GM19455 (cell line): Measurements from ENCODE around the gene NANS.
A peak's percentile ranks its signal among the peaks of the same experiment; 100 is the strongest.
"Not testable (repeated sequence)": the region's sequence is repeated elsewhere in the genome, so short reads cannot be mapped to it uniquely, and the experiment has no call there.

Experiments used
- ATAC-seq: cut with Tn5 transposase; IDR thresholded peaks from one replicate; pipeline ENCODE4 v1.9.1; 2021; ENCODE audit not compliant: unreplicated experiment

NANS gene, protein sequence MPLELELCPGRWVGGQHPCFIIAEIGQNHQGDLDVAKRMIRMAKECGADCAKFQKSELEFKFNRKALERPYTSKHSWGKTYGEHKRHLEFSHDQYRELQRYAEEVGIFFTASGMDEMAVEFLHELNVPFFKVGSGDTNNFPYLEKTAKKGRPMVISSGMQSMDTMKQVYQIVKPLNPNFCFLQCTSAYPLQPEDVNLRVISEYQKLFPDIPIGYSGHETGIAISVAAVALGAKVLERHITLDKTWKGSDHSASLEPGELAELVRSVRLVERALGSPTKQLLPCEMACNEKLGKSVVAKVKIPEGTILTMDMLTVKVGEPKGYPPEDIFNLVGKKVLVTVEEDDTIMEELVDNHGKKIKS

DNA sequence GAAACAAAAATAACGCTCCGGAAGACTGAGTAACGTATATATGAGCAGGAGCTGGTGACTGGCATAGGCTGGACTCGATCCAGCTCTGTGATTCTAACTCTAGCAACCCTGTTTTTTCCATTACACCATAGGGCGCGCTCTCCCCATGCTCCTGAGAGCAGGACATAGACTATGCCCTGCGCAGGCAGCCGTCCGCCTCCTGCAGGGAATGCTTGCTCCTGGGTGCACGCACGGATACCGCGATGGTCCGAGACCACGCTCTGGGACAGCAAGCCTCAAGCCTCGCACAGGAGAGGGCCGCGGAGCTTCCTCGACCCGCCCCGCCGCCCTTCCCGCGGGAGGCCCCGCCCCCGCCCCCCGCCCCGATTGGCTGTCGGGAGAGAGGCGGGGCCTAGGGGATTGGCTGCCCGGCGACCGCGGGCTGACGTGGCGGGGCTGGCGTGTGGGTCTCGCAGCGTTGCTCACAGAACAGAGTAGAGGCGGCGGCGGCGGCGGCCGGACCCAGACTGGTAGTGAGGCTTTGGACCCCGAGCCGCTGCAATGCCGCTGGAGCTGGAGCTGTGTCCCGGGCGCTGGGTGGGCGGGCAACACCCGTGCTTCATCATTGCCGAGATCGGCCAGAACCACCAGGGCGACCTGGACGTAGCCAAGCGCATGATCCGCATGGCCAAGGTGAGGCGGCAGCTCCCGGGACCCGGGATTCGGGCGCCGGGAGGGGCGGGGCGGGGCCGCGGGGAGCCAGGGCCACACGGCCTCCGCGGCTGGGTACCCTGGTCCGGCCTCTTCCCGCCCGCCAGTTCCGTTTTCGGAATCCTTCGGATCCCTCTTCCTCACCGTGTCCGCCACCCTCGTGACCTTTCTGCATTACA lies at the start of gene NANS:
Gene NANS (plus strand): TSS at position 464 of the 869 bp plus-strand sequence. CDS start 77 bp downstream, at position 541.
- ATAC-seq, result peak; percentile 93

DNA sequence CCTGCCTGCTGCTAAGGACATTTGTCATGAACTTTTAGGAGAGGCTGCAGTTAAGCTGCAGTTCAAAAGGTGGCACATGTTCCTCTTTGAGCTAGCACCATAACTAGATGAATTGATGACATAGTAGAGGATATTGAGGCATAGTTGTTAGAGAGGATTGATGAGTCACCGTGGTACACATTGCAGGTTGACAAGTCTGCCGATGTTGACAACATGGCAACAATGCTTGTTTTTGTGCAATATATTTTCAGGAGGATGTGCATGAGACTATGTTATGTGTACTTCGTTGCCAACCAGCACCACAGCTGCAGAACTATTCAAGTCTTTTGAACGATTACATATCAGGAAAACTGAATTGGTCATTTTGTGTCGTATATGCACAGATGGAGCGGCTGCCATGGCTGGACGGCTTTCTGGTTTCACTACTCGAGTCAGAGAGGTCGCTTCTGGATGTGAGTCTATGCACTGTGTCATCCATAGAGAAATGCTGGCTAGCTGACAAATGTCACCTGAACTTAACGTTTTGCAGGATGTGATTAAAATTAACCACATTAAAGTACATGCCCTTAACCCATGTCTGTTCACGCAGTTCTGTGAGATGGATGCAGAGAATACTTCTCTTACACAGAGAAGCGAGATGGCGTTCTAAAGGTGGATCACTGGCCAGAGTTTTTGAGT lies 49.1 kb upstream of the NANS start:
- ATAC-seq, result no peak

DNA sequence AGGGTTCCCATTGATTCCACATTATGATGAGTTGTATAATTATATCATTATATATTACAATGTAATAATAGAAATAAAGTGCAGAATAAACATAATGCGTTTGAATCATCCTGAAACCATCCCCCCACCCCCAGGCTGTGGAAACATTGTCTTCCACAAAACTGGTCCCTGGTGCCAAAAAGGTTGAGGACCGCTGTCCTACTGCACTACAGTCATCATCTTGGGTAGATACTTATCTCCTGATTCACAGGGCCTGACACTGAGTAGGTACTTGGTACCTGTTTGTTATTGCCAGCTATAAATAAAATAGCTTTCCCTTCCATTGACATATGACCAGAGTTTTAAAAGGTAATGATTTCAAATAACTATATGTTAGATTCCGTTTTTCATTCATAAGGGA lies 47.8 kb upstream of the NANS start:
- no peak for ATAC-seq

DNA sequence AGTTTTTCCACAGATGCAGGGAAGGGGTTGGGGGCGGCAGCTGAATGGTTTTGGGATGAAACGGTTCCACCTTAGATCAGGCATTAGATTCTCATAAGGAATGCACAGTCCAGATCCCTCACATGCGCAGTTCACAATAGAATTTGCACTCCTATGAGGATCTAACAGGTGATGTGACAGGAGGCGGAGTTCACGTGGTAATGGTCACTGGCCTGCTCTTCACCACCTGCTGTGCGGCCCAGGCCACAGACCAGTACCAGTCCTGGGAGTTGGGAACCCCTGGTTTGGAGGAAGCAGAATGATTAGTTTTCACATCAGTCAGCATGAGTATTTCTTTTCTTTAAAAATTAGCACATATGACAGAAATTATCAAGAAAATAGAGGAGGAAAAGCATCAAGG lies 47.1 kb upstream of the NANS start:
- ATAC-seq, result no peak

DNA sequence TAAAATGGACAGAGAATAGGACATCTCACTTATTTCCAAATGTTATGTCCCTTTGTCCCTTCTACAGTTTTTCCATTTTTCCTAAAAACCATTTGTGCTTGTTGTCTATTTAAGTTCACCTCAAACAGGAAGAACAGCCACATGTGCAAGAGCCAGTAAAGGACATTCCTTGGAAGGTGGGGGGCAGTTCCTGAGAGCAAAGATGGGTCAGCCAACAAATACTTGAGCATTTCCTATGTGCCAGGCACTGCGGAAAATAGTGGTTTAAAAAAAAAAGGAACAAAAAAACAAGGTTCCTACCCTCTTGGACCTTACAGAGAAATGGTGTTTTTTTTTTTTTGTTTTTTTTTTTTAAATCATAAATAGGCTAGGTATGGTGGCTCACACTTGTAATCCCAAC lies 46.6 kb upstream of the NANS start:
- ATAC-seq, result no peak

DNA sequence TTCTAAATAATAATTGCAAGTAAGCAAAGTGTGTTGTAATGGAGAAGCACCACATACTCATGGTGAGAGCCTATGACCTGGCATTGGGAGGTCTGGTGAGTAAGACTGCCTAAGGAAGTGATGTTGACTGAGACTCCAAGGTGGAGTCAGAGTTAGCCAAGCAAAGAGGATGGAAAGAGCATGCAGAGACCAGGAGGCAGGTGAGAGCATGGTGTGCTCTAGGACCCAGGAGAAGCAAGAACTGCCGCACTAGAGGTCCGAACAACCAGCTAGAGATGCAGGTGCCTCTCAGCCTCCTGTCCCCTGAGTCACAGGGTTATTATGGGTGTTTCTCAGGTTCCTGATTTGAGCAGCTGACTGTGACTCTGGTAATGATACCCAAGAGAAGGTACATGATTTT lies 46.1 kb upstream of the NANS start:
- peak; percentile 87 for ATAC-seq

DNA sequence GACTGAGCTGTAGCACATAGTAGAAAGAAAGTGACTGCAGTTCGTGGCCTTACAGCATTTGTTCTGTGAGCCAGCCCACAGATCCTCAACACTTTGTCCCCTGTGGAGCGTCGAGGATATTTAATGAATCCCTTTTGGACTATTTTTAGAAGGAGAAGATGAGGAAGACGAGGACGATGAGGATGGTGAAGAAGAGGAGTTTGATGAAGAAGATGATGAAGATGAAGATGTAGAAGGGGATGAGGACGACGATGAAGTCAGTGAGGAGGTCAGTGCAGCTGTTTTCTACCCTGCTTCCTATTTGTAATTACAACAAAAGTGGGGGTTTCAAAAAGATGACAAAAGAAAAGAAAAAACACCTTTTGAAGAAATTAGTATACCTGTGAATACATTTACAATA lies 45.4 kb upstream of the NANS start:
- ATAC-seq, result no peak

DNA sequence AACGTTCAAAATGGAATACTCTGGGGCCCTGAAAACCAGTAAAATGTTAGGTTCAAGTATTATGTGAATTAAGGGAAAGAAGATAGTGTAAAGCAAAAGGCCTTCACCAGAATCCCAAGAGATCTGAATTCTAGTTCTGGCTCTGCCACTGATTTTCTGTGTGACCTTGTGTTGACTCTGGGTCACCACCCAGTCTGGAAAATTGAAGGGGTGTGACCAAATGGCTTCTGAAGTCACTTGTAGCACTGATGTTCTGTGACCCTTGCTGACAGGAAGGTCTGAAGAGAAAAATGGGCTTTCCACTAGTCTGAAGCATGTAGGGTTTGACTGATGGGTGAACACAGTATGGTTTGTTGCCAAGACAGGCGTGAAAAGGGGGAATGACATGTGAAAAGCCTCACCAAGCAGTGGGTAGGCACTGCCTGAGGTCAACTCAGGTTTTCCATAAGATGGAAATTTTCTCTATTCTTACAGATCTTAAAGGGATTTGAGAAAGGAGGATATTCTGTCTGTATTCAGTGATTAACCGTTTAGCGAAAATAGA lies 40.3 kb upstream of the NANS start:
- no peak for ATAC-seq

DNA sequence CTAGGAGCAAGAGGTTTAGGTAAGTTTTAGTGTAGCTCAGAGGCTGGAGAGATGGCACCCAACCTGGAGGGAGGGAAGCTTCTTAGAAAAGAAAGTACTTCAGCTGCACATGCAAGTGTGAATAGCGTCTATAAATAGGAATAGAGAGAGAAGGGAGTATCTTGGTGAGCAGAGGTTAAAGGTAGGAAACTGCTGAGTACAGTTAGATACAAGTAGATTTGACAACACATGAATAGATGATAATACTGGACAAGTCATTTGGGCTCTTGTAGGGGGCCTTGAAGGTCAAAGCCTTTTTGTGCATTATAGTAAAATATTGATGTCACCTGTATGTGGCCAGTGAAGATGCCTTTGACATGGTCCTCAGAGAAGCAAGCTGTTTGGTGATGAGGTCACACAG lies 39.2 kb upstream of the NANS start:
- ATAC-seq, result no peak

DNA sequence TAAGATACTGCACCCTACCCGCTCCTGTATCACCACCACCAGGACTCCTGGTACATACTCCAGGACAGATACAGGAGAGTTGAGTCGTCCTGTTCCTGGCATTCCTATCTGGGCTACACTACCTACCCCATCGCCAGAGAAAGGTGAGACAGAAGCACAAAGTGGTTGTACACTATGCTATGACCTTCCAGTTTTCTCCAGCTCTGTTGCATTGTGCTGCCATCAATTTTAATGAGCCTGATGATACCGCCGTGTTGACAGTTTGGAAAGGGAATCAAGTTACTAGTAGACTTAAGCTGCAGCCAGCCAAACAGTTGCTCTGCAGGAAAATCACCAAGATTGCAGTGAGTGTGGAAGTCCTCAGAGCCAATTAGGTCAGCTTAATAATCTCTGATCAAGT lies 38.2 kb upstream of the NANS start:
- no peak for ATAC-seq

DNA sequence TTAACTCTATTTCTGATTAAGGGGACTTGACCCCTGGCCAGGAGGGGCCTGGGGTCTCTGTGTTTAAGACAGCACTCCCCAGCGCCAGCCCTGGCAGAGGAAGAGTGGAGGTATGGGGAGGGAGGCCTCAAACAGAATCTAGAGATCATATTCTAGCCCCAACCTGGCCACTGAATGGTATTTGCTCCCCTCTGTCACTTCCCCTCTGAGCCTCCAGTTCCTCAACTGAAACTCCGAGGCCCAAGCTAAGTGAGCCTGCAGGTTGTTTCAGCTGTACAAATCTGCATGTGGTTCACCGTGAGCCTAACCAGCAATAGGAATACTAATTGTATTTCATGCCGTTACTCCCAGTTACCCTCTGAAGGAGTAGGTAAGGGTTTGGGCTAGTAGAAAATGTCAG lies 37.4 kb upstream of the NANS start:
- ATAC-seq, result no peak

DNA sequence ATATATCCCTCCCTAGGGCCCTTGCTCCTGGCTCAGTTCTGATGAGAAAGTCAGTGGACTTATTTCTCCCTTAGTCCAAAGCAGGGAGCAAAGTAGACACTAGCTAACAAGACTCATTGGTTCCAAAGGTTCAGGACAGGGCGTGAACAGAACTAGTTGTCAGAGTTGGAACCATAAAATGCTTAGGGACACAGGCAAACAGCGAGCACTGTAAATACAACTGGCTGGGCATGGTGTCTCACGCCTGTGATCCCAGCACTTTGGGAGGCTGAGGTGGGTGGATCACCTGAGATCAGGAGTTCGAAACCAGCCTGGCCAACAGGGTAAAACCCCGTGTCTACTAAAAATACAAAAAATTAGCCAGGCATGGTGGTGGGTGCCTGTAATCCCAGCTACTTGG lies 36.7 kb upstream of the NANS start:
- not testable (repeated sequence) for ATAC-seq

DNA sequence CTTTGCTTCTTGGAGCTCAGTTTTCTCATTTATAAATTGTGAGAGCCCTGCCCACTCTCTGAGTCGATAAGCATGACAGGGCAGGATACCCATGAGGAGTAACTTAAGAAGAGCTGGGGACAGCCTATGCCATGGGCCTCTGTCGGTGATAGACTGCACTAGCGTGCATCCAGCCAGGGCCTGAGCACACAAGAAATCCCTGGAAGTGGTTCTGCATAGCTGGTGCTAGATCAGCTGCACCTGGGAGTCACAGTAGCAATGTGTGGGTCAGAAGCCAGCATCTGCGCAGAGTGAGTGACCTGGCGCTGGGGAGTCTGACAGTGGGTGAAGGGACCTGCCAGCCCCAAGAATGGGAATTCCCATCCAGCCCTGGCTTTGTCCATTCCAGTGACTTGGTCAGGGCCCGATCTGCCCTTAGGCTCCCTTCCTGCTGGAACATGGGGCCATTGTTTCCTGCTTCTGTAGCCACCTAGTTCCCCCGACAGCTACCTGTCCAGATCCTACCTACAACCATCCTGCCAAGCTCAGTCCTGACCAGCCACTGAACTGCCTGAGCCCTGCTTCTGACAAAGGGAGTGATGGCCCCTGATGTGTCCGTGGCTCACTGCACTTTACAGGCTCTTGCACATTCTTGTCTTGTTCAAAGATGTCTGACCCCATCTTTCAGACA lies 35.9 kb upstream of the NANS start:
- ATAC-seq, result no peak

DNA sequence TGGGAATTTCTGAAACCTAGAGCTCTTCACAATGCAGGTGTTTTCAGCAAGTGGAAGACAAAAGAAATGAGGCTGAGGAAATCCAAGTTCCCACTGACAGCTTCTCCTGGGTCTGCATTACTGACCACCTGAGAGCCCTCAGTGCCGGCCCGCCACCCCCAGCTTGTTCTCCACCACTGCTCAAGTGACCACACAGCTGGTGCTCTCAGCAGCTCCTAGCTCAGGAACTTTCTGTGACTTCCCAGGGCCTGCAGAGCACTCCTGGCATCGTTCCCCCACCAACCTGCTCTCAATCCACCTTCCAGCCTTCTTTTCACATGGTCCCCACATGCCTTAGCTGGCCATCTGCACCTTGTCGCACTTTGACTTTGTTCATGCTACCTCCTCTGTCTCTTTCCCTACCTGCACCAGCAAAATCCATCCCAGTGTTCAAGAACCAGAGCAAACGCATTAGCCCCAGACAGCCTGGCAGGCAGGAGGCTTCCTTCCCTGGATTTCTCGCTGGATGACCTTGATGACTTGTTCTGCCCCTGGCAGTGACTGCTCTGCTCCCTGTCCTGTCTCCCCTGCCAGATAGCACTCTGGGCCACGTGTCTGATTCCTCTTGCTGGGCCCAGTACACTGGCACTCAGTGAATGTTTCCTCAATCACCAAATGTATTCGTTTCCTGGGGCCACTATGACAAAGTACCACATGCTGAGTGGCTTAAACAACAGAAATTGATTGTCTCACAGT lies 35.1 kb upstream of the NANS start:
- ATAC-seq, result no peak

DNA sequence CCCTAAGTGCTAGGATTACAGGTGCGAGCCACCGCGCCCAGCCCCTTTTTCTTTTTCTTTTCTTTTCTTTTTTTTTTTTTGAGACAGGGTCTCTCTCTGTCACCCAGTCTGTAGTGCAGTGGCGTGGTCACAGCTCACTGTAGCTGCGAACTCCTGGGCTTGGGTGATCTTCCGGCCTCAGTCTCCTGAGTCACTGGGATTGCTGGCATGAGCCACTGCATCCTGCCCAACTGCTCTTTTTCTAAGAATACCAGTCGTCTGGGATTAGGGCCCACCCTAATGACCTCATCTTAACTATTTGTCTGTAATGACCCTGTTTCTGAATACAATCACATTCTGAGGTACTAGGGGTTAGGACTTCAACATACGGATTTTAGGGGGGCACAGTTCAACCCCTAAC lies 34.1 kb upstream of the NANS start:
- no peak for ATAC-seq

DNA sequence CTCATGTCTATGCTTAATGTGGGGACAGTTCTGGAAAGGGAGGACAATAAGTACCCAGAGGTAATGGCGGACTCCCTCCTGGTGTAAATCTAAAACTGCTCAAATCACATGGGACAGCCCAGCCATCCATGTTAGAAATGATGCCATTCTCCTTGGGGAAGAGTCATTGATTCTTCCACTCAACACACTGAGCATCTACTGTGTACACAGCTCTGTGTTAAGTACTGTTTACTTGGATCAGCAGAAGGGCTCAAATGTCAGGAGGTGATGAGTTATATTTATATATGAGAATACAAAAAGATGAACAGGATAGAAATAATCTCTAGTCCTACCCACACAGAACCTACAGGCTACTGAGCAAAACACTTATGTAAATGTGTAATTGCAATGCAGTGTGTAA lies 31.8 kb upstream of the NANS start:
- no peak for ATAC-seq

DNA sequence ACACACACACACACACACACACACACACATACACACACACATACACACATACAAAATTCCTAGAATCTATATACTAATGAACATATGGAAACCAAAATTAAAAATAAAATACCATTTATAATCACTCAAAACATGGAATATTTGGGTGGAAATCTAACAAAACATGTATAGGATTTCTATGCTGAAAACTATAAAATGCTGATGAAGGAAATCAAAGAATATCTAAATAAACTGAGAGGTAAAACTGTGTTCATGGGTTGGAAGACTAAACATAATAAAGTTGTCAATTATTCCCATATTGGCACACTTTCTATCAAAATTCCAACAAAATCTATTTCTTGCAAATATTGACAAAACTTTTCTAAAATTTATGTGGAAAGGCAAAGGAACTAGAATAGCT lies 25.4 kb upstream of the NANS start:
- ATAC-seq, result no peak

DNA sequence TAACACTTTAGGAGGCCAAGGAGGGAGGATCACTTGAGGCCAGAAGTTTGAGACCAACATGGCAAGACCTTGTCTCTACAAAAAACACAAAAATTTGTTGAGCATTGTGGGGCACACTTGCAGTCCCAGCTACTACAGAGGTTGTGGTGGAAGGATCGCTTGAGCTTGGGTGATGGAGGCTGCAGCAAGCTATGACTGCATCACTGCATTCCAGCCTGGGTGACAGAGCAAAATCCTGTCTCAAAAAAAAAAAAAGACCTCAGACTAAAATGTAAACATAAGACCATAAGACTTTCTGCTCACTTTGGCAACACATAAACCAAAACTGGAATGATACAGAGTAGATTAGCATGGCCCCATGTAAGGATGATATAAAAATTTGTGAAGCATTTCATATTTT lies 24.6 kb upstream of the NANS start:
- ATAC-seq, result no peak

DNA sequence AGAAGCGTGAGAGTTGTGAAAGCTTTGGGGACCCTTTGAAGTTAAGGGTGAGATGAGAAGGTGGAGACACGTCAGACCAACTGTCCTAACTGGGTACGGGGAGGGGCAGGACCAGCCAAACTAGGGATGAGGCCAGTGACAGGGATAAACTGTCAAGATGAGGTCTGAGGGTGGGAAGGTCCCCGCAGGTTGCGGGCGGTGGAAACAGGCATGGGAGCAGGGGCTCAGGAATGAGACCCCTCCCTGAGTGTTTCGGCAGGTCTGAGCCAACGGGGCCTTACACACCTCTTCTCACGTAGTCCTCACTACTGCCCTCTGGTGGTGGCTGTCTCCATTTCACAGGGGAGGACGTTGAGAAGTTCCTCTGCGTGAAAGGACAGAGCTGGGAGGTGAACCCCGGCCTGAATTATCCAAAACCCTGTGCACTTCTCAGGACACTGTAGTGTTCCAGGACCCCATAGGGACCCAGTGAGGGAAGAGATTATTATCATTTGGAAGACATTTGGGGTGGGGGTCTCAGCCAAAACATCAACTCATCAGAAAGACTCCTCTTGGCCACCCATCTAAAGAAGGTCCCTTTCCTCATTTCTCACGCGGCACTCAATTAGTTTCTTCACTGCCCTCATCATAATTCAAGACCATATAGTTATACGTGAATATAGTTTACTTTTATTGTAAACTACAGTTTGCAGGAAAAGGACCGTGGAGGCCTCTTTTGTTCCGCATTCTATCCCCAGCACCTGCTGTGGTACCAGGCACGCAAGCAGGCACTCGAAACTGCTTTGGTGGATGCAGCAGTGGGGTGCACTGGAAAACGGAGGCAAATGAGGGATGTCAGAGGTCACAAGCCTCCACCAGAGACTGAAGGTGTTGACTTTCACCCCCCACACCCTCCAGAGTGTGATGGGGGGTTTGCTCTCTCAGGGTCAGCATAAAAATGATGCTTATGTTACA lies 21.7 kb upstream of the NANS start:
- no peak for ATAC-seq
